Neural cell (in vitro differentiated cells): ENCODE results near the gene ZNF292. TPM values are rescaled to one million over a fixed set of nuclear protein-coding genes. Genes with fewer than 3 reads are reported as not detected.

Experiments used
- H2AFZ ChIP-seq: fragments of 200-600, 300-800 bp; sonication (generic), shearing (Covaris generic); 2 replicates; pipeline ENCODE4 v1.6.0; 2014; ENCODE audit warnings: low read depth, mild to moderate bottlenecking, antibody characterized with exemption, low read length, moderate library complexity
- H3F3A ChIP-seq: fragments of 200-600 bp; shearing (Covaris generic); 2 replicates; pipeline ENCODE4 v1.6.1; 2016; ENCODE audit warnings: mild to moderate bottlenecking, moderate library complexity, mixed read lengths, antibody characterized with exemption, low read length; ENCODE audit not compliant: insufficient read depth, poor library complexity, severe bottlenecking
- H3K27ac ChIP-seq: fragments of 200-600, 300-800 bp; sonication (generic), shearing (Covaris generic); 2 replicates; pipeline ENCODE4 v1.5.1; 2014; ENCODE audit warnings: mild to moderate bottlenecking, low read length, moderate library complexity
- H3K27me3 ChIP-seq: fragments of 300-800, 200-600 bp; sonication (generic), shearing (Covaris generic); 2 replicates; pipeline ENCODE4 v1.6.0; 2014; ENCODE audit warnings: mild to moderate bottlenecking, low read depth, low read length, moderate library complexity; ENCODE audit not compliant: insufficient read depth
- H3K36me3 ChIP-seq: fragments of 300-800, 200-600 bp; sonication (generic), shearing (Covaris generic); 2 replicates; pipeline ENCODE4 v1.5.1; 2014; ENCODE audit warnings: mild to moderate bottlenecking, antibody characterized with exemption, low read length, moderate library complexity; ENCODE audit not compliant: insufficient read depth
- H3K4me2 ChIP-seq: fragments of 300-800, 200-600 bp; sonication (generic), shearing (Covaris generic); 2 replicates; pipeline ENCODE4 v1.6.0; 2014; ENCODE audit warnings: mild to moderate bottlenecking, low read length
- H3K4me3 ChIP-seq: fragments of 300-800, 200-600 bp; sonication (generic), shearing (Covaris generic); 2 replicates; pipeline ENCODE4 v1.5.1; 2014; ENCODE audit warnings: mild to moderate bottlenecking, low read length, moderate library complexity
- H3K79me2 ChIP-seq: fragments of 200-600 bp; shearing (Covaris generic); replicated peaks from 2 replicates; pipeline ENCODE4 v1.6.0; 2014; ENCODE audit warnings: mild to moderate bottlenecking, low read length, moderate library complexity; ENCODE audit not compliant: insufficient read depth
- H3K9ac ChIP-seq: fragments of 300-800, 200-600 bp; sonication (generic), shearing (Covaris generic); 2 replicates; pipeline ENCODE4 v1.6.1; 2016; ENCODE audit warnings: mild to moderate bottlenecking, low read length, mixed read lengths
- H3K9me2 ChIP-seq: fragments of 200-600 bp; shearing (Covaris generic); 2 replicates; pipeline ENCODE4 v1.6.1; 2016; ENCODE audit warnings: mild to moderate bottlenecking, low read length, mixed read lengths; ENCODE audit not compliant: insufficient read depth
- H3K9me3 ChIP-seq: fragments of 200-600, 300-800 bp; sonication (generic), shearing (Covaris generic); 2 replicates; pipeline ENCODE4 v1.6.1; 2016; ENCODE audit warnings: mild to moderate bottlenecking, mixed run types, low read length, moderate library complexity, mixed read lengths
- H4K20me1 ChIP-seq: fragments of 200-600 bp; shearing (Covaris generic); 2 replicates; pipeline ENCODE4 v1.6.1; 2016; ENCODE audit warnings: mild to moderate bottlenecking, mixed run types; ENCODE audit not compliant: insufficient read depth
- EP300 ChIP-seq: fragments of 450-650 bp; conservative IDR thresholded peaks from 2 replicates; pipeline ENCODE4 v1.6.1; 2014; ENCODE audit warnings: antibody characterized with exemption, mild to moderate bottlenecking, moderate library complexity; ENCODE audit not compliant: poor library complexity, severe bottlenecking
- EZH2 ChIP-seq: fragments of 200-600, 300-800 bp; shearing (Covaris generic), sonication (generic); IDR thresholded peaks from 2 replicates; pipeline ENCODE4 v1.6.1; 2014; ENCODE audit warnings: antibody characterized with exemption, low read length, borderline replicate concordance, mild to moderate bottlenecking; ENCODE audit not compliant: insufficient read depth, poor library complexity, severe bottlenecking
- MXI1 ChIP-seq: fragments of 450-650 bp; conservative IDR thresholded peaks from 2 replicates; pipeline ENCODE4 v1.6.1; 2014; ENCODE audit warnings: antibody characterized with exemption, mild to moderate bottlenecking; ENCODE audit not compliant: poor library complexity, severe bottlenecking
- POLR2AphosphoS5 ChIP-seq: IDR thresholded peaks from 2 replicates; pipeline ENCODE4 v1.6.1; 2012
- RAD21 ChIP-seq: fragments of 450-650 bp; conservative IDR thresholded peaks from 2 replicates; pipeline ENCODE4 v1.6.1; 2014; ENCODE audit warnings: antibody characterized with exemption, mild to moderate bottlenecking, moderate library complexity
- SMC3 ChIP-seq: fragments of 450-650 bp; conservative IDR thresholded peaks from 2 replicates; pipeline ENCODE4 v1.6.1; 2014; ENCODE audit warnings: antibody characterized with exemption, mild to moderate bottlenecking, moderate library complexity; ENCODE audit not compliant: poor library complexity
- TAF1 ChIP-seq: IDR thresholded peaks from 2 replicates; pipeline ENCODE4 v1.6.1; 2012; ENCODE audit warnings: low read depth
- polyA plus RNA-seq: library from polyadenylated mRNA; depleted of rRNA; stranded (reverse); fragments of >200 nt; gene quantifications from 2 replicates; pipeline ENCODE4 v1.2.3, GENCODE V29; 2014
- TF ChIP-seq, protein P1 (sequence below): IDR thresholded peaks from 2 replicates; pipeline ENCODE4 v1.6.1; 2012; ENCODE audit warnings: borderline replicate concordance
- TF ChIP-seq, protein P2 (sequence below): fragments of 450-650 bp; IDR thresholded peaks from 2 replicates; pipeline ENCODE4 v1.5.1; 2014; ENCODE audit warnings: antibody characterized with exemption, mild to moderate bottlenecking, moderate library complexity; ENCODE audit not compliant: poor library complexity, severe bottlenecking

ZNF292 gene
- polyA plus RNA-seq, 1 donor from 2014 or later, result 29.8 TPM

DNA sequence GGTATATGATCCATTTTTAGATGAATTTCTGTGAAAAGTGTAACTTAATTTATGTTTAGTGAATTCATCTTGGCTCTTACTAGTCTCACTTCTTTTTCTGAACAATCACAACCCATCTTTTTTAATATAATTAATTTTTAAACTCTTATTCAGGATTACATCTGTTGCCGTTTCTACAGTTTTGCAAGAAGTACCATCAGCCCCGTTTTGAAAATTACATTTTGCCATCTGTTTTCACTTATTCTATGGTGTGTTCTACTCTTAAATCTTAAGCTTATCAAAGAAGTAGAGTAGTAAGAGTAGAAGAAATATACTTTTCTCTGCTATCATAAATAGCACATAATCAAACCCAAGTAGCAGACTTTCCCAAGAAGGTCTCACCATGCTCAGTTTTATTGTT is 70.1 kb downstream of the ZNF292 start:
- no peak overlapping the region for H2AFZ ChIP-seq
- TF ChIP-seq EZH2 (no peak), SMC3 (no peak), MXI1 (no peak), POLR2AphosphoS5 (no peak), RAD21 (no peak)
- TF ChIP-seq, protein P1, sequence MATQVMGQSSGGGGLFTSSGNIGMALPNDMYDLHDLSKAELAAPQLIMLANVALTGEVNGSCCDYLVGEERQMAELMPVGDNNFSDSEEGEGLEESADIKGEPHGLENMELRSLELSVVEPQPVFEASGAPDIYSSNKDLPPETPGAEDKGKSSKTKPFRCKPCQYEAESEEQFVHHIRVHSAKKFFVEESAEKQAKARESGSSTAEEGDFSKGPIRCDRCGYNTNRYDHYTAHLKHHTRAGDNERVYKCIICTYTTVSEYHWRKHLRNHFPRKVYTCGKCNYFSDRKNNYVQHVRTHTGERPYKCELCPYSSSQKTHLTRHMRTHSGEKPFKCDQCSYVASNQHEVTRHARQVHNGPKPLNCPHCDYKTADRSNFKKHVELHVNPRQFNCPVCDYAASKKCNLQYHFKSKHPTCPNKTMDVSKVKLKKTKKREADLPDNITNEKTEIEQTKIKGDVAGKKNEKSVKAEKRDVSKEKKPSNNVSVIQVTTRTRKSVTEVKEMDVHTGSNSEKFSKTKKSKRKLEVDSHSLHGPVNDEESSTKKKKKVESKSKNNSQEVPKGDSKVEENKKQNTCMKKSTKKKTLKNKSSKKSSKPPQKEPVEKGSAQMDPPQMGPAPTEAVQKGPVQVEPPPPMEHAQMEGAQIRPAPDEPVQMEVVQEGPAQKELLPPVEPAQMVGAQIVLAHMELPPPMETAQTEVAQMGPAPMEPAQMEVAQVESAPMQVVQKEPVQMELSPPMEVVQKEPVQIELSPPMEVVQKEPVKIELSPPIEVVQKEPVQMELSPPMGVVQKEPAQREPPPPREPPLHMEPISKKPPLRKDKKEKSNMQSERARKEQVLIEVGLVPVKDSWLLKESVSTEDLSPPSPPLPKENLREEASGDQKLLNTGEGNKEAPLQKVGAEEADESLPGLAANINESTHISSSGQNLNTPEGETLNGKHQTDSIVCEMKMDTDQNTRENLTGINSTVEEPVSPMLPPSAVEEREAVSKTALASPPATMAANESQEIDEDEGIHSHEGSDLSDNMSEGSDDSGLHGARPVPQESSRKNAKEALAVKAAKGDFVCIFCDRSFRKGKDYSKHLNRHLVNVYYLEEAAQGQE, result no peak
- no peaks in the 10 kb centered on the region for H3F3A ChIP-seq
- peaks cover 27% of the 10 kb centered on the region for H3K36me3 ChIP-seq
- H3K9ac ChIP-seq, result no peak overlapping the region
- peaks cover 14% of the 10 kb centered on the region for H3K79me2 ChIP-seq
- H3K4me3 ChIP-seq, result no peak overlapping the region
- H3K4me2 ChIP-seq, result no peak overlapping the region
- no peaks in the 10 kb centered on the region for H3K27me3 ChIP-seq
- H3K9me2 ChIP-seq, result no peaks in the 10 kb centered on the region
- H4K20me1 ChIP-seq, result no peaks in the 10 kb centered on the region
- no peak overlapping the region for H3K27ac ChIP-seq
- peaks cover 4% of the 10 kb centered on the region for H3K9me3 ChIP-seq

DNA sequence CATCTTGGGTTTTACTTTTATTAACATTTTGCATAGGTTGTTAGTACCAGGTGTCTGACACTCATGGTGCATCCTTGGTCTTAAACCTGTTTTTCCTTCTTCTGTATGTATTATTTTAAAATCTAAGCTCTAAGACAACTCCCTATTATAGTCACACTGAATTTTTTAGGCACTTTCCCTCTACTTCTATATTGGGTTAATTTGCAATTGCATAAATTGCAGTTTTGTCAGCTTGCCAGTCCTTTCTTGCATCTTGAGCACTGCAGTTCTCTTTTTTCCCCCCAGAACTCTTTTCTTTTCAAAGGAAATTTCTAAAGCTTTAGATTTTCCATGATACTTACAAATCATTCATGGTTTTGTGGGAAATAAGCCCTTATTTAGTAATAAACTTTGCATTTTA is 70.6 kb downstream of the ZNF292 start:
- H4K20me1 ChIP-seq, result no peaks in the 10 kb centered on the region
- TF ChIP-seq SMC3, result no peak
- TF ChIP-seq, protein P1, result no peak
- TF ChIP-seq, protein P2, sequence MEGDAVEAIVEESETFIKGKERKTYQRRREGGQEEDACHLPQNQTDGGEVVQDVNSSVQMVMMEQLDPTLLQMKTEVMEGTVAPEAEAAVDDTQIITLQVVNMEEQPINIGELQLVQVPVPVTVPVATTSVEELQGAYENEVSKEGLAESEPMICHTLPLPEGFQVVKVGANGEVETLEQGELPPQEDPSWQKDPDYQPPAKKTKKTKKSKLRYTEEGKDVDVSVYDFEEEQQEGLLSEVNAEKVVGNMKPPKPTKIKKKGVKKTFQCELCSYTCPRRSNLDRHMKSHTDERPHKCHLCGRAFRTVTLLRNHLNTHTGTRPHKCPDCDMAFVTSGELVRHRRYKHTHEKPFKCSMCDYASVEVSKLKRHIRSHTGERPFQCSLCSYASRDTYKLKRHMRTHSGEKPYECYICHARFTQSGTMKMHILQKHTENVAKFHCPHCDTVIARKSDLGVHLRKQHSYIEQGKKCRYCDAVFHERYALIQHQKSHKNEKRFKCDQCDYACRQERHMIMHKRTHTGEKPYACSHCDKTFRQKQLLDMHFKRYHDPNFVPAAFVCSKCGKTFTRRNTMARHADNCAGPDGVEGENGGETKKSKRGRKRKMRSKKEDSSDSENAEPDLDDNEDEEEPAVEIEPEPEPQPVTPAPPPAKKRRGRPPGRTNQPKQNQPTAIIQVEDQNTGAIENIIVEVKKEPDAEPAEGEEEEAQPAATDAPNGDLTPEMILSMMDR, result no peak
- no peak for TF ChIP-seq TAF1
- no peak for TF ChIP-seq POLR2AphosphoS5
- no peak for TF ChIP-seq MXI1
- TF ChIP-seq EP300, result no peak
- peaks cover 14% of the 10 kb centered on the region for H3K79me2 ChIP-seq
- no peak overlapping the region for H3K4me2 ChIP-seq
- H3K27me3 ChIP-seq, result no peaks in the 10 kb centered on the region
- peaks cover 4% of the 10 kb centered on the region for H3K9me3 ChIP-seq
- H2AFZ ChIP-seq, result no peak overlapping the region
- H3K27ac ChIP-seq, result no peak overlapping the region
- H3K9me2 ChIP-seq, result no peaks in the 10 kb centered on the region
- no peak overlapping the region for H3K9ac ChIP-seq
- peaks cover 27% of the 10 kb centered on the region for H3K36me3 ChIP-seq
- no peaks in the 10 kb centered on the region for H3F3A ChIP-seq
- H3K4me3 ChIP-seq, result no peak overlapping the region
